A549 (cell line): ENCODE measurements around the gene RNF13.

Source experiments
- CBX8 ChIP-seq: fragments of 200-600 bp; sonication (generic); IDR thresholded peaks from 2 replicates; pipeline ENCODE4 v1.6.1; 2016
- CTCF ChIP-seq: fragments of >200 bp; sonication (Bioruptor Twin); formaldehyde crosslinking; IDR thresholded peaks from 3 replicates; pipeline ENCODE4 v1.5.1; 2016
- NFE2L2 ChIP-seq: fragments of 150-350 bp; conservative IDR thresholded peaks from 2 replicates; pipeline ENCODE4 v1.6.1; 2014; ENCODE audit warnings: low read length
- POLR2A ChIP-seq: IDR thresholded peaks from 2 replicates; pipeline ENCODE4 v1.6.1; 2012; ENCODE audit warnings: mild to moderate bottlenecking, low read length
- USF2 ChIP-seq: fragments of 450-650 bp; IDR thresholded peaks from 2 replicates; pipeline ENCODE4 v1.6.1; 2014; ENCODE audit warnings: antibody characterized with exemption

GRCh38 chr3:149936812-149937230, 123.8 kb downstream of the RNF13 start:
- no peak for TF ChIP-seq NFE2L2
- no peak for TF ChIP-seq CBX8
- no peak for TF ChIP-seq POLR2A
- no peak for TF ChIP-seq USF2
- TF ChIP-seq CTCF: peak; percentile 80
